GM18498 (cell line): ENCODE measurements around the gene RFPL4AL1.
"Not testable (repeated sequence)": the region's sequence is repeated elsewhere in the genome, so short reads cannot be mapped to it uniquely, and the experiment has no call there.

Source experiments
- ATAC-seq: cut with Tn5 transposase; IDR thresholded peaks from one replicate; pipeline ENCODE4 v1.9.1; 2021; ENCODE audit warnings: mild to moderate bottlenecking, moderate library complexity; ENCODE audit not compliant: unreplicated experiment

RFPL4AL1 gene

DNA sequence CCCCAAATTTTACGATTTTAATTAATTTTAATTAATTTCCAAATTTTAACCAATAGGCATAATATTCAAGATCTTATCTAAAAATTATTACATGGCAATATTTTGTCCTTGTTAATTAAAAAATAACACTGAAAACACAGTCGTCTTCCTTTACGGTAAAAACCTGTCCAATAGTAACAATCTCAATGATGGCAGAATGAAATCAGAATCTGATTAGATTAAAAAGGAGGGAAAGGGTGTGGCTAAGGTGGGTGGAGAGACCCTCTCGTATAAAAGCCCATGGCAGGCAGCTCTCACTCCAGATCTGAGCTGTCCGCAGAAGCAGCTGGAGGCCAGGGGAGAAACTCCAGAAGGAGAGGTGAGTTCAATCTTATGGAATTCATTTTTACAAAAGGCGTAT is at the start of gene RFPL4AL1:
RFPL4AL1 (plus strand) TSS at position 301 of the 400 bp plus-strand sequence. CDS start 2,687 bp downstream, outside the sequence.
- ATAC-seq = not testable (repeated sequence)

DNA sequence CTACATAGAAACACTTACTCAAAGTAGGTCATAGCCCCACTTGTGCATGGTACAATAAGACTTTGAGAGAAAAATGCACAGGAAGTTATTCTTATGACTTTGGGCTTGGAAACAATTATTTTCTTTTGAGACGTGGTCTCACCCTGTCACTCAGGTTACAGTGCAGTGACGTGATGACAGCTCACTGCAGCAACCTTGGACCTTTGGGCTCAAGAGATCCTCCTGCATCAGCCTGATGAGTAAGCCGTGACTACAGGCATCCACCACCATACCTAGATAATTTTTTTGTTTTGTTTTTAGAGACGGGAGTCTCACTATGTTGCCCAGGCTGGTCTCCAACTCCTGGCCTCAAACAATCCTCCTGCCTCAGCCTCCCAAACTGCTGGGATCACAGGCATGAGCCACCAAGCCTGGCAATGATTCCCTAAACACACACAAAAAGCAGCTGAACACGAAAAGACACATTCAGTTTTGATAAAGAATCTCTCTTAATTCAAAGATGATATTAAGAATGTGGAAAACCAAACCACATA is 48.6 kb upstream of the RFPL4AL1 start:
- no peak for ATAC-seq

DNA sequence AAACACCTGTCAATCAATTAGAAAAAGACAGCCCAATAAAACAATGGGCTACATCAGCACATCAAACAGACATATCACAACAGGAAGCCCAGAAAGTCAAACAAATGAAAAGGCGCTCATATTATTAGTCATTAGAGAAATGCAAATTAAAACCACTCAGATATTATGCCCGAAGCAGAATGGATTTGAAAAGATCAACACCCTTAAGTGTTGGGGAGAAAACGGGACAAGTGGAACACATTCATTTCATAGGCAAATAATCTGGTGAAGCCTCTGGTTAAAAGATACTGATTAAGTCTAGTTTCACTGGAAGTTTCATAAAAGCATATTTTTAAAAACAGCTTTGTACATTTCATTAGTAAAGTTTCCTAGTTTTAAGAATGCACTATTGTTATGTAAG is 48.1 kb upstream of the RFPL4AL1 start:
- no peak for ATAC-seq

DNA sequence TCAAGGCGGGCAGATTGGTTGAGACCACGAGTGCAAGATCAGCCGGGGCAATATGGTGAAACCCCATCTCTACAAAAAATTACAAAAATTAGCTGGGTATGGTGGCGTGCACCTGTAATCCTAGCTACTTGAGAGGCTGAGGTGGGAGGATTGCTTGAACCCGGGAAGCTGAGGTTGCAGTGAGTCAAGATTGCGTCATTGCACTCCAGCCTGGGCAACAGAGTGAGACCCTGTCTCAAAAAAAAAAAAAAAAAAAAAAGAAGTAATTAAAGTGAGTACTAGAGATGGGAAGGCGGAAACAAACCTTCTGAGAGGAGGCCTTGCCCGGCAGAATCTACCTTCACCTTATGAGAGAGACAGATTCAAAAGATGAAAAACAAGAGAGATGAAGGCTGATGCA is 45.4 kb upstream of the RFPL4AL1 start:
- no peak for ATAC-seq

DNA sequence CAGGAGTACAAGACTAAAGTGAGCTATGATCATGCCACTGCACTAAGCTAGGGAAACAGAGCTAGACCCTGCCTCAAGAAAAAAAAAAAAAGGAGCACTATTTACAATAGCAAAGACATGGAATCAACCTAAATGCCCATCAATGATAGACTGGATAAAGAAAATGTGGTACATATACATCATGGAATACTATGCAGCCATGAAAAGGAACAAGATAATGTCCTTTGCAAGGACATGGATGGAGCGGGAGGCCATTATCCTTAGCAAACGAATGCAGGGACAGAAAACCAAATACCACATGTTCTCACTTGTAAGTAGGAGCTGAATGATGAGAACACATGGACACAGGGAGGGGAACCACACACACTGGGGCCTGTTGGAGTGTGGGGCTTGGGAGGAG is 38.5 kb upstream of the RFPL4AL1 start:
- ATAC-seq = not testable (repeated sequence)

DNA sequence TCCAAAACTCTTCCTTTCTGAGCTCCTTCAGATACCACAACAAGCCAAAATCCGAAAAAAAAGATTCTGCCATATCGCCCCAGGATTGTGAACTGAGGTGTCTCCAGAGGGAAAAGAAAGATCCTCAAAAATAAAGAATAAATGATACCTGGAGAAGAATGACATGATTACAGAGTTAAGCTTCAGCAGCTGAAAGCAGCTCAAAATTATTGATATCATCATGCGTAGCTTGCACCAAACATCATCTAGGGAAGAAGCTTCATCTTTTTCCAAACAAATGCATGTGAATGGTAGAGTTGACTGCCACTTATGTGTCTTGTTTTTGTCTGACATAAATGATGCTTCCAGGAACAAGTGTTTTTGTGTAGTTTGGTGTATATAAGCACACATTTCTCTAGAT is 30.6 kb upstream of the RFPL4AL1 start, which contains the start of gene NLRP9:
NLRP9 (minus strand) TSS at position 101 of the 400 bp plus-strand sequence; CDS start at position 73, 28 bp downstream.
- ATAC-seq = no peak

DNA sequence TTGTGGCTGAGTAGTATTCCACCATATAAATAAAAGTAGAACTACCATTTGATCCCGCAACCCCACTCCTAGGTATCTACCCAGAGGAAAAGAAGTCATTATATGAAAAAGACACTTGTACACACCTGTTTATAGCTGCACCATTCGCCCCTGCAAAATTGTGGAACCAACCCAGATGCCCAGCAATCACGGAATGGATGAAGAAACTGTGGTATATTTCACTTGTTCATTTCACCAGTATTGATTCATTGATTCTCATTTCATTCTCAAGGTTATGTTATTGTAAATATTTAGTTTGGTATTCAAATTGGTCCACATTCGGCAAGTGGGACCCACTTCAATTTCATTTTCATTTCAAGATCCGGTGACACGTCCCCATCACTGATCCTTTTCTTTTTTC is 18.2 kb upstream of the RFPL4AL1 start:
- no peak for ATAC-seq

DNA sequence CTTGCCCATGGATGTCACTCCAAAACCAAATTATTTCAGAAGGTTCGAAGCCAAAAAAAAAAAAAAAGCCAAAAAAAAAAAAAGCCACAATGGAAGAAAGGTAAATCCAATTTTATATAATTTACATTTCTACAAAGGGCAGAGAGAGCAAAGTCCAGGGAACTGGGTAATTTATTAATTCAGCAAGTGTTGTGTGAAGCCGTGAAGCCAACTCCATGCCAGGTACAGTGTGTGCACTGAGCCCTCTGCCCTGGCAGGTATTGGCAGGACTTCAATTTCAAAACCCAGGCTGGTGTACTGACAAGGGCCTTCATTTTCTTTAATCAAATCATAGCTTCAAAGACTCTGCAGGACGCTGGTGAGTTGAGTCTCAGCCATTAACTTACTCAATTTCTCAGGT is 15.5 kb upstream of the RFPL4AL1 start:
- no peak for ATAC-seq

DNA sequence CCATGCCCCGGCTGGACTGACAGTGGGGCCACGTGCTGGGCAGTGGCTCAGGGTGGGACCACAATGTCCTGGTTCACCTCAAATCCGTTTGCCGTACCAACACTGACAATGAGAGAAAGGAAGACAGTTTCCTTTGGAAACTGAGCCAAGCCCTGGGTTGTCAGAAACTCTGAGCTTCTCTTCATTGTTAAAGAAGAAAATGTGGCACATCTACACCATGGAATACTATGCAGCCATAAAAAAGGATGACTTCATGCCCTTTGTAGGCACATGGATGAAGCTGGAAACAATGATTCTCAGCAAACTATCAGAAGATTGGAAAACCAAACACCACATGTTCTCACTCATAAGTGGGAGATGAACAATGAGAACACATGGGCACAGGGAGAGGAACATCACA is 12.1 kb upstream of the RFPL4AL1 start:
- ATAC-seq = not testable (repeated sequence)

DNA sequence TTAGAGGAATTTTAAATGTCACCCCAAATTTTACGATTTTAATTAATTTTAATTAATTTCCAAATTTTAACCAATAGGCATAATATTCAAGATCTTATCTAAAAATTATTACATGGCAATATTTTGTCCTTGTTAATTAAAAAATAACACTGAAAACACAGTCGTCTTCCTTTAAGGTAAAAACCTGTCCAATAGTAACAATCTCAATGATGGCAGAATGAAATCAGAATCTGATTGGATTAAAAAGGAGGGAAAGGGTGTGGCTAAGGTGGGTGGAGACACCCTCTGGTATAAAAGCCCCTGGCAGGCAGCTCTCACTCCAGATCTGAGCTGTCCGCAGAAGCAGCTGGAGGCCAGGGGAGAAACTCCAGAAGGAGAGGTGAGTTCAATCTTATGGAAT is 10.1 kb upstream of the RFPL4AL1 start, which contains the start of gene RFPL4A:
RFPL4A (plus strand) TSS at position 301 of the 400 bp plus-strand sequence. CDS start 2,704 bp downstream, outside the sequence.
- ATAC-seq = not testable (repeated sequence)

DNA sequence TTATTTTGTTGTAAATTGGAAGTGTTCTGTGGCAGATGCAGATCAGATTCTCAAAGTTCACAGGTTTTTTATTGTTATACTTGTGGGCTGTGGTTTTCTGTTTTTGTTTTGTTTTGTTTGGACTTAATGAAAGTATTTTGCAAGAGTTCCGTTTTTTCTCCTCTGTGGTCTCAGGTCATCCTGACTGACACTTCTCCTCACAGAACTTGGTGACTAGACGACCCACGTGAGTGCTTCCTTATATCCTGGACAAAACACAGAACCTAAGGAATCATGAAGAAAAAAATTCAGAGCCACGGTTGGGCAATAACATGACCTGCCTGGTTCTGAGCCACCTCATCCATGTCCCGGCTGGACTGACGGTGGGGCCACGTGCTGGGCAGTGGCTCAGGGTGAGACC is 2.5 kb upstream of the RFPL4AL1 start:
- no peak for ATAC-seq

DNA sequence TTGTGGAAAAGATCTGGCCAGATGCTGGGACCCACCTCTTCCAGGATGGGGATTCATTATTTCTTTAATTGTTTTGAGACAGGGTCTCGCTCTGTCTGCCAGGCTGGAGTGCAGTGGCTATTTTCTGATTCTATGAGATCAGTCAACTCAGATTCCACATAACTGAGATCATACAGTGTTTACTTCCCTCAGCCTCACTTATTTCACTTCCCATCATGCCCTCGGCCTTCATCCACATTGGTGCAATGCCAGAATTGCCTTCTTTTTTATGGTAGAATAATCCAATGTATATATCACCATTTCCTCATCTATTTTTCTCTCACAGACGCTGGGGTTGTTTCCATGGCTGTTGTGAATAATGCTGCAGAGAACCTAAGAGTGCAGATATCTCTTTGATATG is 714 bp downstream of the RFPL4AL1 start:
- ATAC-seq = not testable (repeated sequence)

DNA sequence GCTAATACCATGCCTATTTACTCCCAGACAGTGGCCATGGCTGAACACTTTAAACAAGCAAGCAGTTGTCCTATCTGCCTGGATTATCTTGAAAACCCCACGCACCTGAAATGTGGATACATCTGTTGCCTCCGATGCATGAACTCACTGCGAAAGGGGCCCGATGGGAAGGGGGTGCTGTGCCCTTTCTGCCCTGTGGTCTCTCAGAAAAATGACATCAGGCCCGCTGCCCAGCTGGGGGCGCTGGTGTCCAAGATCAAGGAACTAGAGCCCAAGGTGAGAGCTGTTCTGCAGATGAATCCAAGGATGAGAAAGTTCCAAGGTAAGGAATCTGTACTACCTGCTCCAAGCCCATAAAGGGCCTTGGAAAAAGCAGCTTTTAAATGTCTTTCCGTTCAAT is 8.6 kb downstream of the RFPL4AL1 start:
- ATAC-seq = no peak

DNA sequence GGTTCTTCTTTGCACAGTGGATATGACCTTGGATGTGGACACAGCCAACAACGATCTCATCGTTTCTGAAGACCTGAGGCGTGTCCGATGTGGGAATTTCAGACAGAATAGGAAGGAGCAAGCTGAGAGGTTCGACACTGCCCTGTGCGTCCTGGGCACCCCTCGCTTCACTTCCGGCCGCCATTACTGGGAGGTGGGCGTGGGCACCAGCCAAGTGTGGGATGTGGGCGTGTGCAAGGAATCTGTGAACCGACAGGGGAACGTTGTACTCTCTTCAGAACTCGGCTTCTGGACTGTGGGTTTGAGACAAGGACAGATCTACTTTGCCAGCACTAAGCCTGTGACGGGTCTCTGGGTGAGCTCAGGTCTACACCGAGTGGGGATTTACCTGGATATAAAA is 9.4 kb downstream of the RFPL4AL1 start:
- no peak for ATAC-seq

DNA sequence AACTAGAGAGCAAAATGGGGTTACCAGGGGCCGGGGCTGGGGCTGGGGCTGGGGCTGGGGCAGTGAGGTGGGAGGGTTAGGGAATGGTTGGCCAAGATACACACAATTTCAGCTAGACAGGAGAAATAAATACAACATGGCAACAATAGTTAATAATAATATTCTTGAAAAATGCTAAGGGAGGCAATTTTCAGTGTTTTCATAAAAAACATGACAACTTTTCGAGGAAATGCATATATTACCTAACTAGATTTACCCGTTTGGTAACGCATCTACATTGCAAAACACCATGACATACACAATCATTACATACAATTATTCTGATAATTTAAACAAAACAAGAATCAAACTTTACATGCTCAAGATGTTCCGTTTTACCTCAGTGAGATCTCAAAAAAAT is 12.2 kb downstream of the RFPL4AL1 start:
- ATAC-seq = no peak

DNA sequence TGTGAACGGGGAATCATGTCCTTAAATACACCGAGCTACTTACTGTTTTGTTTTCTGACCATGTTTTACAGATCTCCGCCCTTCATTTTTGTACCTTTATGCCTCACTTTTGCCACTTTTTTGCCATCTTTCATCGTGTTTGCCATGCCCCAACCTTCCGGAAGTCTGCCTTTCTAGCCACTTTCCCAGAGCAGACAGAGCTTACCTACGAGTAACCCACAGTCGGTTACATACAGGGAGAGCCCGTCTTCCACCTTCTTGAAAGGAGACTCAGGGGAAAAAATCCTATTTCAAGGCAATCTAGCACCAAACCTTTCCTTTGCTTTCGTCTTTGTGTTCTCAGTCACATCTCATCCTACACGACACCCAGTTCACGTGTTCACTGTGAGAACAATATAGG is 26.1 kb downstream of the RFPL4AL1 start:
- ATAC-seq = no peak

DNA sequence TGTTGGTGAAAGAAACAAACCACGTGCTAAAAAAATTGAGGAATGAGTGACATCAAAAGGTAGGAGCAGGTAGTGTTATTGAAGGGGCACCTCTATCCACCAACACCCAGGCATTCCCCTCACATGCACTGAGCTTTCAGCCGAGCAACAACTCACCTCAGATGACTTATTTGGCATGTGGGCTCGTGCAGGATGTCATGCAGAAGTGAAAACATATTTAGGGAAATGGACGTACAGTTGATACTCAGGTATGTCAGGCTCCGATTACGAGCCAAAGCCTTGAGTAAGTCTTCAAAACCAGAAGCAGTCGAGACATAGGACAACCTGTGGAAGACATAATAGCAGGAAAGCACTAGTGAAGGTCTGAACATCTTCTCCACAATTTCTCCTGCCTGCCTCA is 32.5 kb downstream of the RFPL4AL1 start:
- no peak for ATAC-seq

DNA sequence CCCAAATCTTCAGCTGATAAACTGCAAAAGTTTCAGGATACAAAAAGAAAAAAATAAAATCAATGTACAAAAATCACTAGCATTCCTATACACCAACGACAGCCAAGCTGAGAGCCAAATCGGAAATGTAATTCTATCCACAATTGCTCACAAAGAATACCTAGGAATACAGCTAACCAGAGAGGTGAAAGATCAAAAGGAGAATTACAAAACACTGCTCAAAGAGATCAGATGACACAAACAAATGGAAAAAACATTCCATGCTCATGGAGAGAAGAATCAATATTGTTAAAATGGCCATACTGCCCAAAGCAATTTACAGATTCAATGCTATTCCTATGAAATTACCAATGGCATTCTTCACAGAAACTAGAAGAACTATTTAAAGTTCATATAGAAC is 33.4 kb downstream of the RFPL4AL1 start:
- ATAC-seq = no peak

DNA sequence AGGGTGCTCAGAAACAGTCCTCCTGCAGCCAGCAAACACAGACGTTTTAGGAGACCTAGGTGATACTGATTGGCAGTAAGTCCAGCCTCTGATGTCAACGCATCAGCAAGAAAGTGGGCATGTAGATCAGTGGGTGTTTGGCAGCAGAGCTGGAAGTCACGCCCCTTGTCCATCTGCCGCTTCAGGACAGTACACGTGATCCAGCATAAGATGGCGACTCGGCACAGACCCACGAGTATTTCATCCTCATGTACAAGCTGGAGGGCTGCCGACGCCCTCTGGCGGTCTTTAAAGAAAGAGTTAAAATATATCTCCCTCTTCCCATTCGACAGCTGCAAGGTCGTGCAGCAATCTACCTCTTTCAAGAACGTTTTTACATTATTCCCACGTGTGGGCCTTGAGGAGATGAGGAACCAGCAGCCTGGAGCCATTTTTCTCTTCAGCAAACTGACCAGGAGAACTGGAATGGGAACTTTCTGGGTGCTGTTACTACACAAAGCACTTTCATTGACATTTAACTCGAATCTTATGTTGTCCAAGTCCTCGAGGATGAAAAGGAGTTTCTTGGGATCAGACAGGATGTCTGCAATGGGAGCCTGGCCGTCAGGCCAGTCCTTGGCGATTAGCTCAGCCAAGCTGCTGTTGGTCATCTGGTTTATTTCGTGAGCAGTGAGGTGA is 40.6 kb downstream of the RFPL4AL1 start:
- ATAC-seq = no peak

DNA sequence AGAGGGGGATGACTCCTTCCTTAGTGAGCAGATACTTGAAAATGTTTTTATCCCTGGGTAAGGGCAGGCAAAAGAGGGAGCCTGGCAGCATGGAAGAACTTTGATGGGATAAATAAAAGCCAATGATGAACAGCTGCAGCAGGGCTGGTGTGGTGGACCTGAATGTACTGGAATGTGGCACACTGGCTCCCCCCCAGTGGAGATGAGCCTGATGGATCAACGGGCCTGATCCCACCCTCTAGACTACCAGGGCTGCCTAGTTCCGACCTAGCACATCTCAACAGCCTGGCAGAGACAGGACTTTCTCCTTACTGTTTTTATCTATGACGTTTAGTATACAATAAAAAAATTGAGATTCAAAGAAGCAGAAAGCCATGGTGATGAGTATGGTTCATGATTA is 42.4 kb downstream of the RFPL4AL1 start:
- ATAC-seq = no peak

DNA sequence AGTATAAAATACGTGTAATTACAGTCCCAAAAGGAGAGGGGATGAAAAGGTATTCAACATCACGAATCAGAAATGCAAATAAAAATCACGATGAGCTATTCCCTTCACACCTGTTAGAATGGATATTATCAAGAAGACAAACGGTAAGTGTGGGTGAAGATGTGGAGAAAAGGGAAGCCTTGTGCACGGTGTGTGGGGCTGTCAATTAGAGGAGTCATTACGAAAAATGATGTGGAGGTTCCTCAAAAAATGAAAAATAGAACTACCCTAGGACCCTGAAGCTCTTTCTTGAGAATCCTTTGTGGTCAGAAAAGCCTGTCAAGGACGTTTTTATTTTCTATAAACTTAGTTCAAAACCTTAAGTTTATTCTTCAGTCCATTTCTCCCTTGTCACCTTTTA is 43.5 kb downstream of the RFPL4AL1 start:
- ATAC-seq = no peak

DNA sequence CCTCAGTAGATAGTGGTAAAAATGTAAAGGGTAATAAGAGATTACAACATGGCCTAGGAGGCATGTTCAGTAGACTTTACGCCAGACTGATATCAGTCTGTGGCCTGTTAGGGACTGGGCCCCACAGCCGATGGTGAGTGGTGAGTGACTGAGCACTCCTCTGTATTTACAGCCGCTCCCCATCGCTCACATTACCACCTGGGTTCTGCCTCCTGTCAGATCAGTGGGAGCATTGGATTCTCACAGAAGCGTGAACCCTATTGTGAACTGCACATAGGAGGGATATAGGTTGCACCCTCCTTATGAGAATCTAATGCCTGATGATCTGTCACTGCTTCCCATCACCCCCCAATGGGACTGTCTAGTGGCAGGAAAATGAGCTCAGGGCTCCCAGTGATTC is 45.0 kb downstream of the RFPL4AL1 start:
- no peak for ATAC-seq

DNA sequence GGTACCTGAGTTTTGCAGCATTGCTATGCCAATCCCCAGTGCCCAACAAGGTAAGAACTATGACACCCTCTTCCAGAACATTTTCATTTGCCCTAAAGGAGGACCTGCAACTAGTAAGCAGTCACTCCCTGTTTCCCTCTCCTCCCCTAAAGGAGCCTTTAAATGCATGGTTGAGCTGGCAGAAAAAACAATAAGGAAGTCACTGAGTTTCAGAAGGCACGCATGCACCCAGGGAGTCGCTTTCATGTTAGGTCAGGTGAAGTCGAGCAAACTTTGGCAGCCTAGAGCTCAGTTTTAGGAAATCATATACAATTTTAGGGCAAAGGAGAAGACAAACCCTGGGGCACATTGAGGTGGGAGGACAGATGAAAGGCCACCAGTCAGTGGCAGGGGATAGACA is 51.1 kb downstream of the RFPL4AL1 start:
- no peak for ATAC-seq
